Muscle of back (tissue), 11 donors: Measurements from ENCODE around the gene RNF217. TPM values are rescaled to one million over a fixed set of nuclear protein-coding genes. Genes with fewer than 3 reads are reported as not detected.
"Not testable (repeated sequence)": the region's sequence is repeated elsewhere in the genome, so short reads cannot be mapped to it uniquely, and the experiment has no call there.

Source experiments
- DNase-seq, 3 donors: peaks; one replicate each; pipeline versions ENCODE4 v3.0.0 to v3.0.0-alpha.2; 2013
- polyA plus RNA-seq, 10 donors: library from polyadenylated mRNA; unstranded; fragments of 120-200 nt; gene quantifications; one replicate each; pipeline ENCODE4 v1.2.1, GENCODE V29; 2013; ENCODE audit not compliant: insufficient read length in 10 of 10

The RNF217 gene
- polyA plus RNA-seq, 10 donors: 26.1 to 59.7 (median 45.1) TPM

GRCh38 chr6:125013938-125014660, 51.9 kb downstream of the RNF217 start:
- peak in 1 of 3 donors; percentile 67 for DNase-seq

DNA sequence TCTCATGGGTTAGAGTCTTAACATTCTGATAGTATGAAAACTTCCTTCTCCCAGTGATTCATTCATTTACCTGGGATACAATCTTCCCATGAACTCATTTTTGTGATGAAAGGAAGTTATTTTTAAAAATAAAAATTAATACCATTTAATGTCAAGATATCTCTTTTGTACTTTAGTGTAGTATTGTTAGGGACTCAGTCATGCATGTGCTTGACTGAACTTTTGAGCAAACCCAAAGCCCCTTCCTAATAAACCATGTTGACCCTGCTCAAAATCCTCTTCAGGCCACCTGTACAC, 52.4 kb downstream of the RNF217 start:
- DNase-seq: no peak

DNA sequence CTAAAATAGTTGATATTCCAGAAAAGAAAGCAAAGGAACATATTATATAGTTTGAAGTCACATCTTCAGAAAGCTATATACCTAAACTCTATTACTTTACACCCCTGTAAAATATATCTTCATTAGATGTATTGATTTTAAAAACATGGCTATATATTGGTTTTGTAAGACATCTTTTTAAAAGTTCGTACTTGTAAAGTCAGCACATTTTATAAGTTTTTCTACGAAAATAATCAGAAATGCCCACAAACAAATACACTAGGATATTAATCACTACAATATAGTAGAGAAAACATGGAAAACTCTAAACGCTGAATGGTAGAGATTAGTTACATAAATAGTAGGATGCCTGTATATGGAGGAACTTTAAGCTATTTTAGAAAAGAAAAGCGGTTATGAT, 52.9 kb downstream of the RNF217 start:
- no peak for DNase-seq

- no peak for DNase-seq
Observed at GRCh38 chr6:125018136-125018535, 55.9 kb downstream of the RNF217 start.

- no peak for DNase-seq
Observed at GRCh38 chr6:125019281-125019680, 57.0 kb downstream of the RNF217 start.

DNA sequence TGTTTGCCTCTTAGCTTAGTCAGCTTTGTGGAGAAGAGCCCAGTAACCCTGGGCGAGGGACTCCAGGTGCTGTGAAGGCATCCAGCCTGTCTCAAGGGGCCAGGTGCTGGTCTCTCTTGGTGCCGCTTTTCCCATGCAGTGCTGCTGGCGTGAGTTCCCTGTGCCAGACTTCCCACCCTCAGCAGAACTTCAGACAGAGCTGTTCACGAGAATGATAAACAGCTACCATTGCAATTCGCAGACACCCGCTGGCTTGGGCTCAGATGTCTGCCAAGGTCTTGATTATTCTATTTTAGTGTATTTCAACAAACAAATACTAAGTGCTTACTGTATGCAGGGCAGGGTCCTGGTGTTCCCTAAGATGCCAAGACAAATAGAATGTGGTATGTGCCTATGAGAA, 57.7 kb downstream of the RNF217 start:
- no peak for DNase-seq

GRCh38 chr6:125020385-125020784, 58.1 kb downstream of the RNF217 start:
- no peak for DNase-seq

- DNase-seq: no peak
Observed at GRCh38 chr6:125022391-125022989, 60.3 kb downstream of the RNF217 start.

- no peak for DNase-seq
Observed at GRCh38 chr6:125025164-125025854, 63.1 kb downstream of the RNF217 start.

GRCh38 chr6:125027287-125027686, 65.0 kb downstream of the RNF217 start:
- DNase-seq: no peak

GRCh38 chr6:125030969-125031368, 68.7 kb downstream of the RNF217 start:
- no peak for DNase-seq

DNA sequence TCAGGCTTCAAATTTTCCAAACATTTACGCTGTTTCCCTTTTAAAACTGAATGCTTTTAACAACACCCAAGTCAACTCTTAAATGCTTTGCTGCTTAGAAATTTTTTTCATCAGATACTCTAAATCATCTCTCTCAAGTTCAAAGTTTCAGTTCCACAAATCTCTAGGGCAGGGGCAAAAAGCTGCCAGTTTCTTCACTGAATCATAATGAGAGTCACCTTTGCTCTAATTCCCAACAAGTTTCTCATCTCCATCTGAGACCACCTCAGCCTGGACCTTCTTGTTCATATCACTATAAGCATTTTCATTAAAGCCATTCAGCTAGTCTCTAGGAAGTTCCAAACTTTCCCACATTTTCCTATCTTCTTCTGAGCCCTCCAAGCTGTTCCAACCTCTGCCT, 69.1 kb downstream of the RNF217 start:
- no peak for DNase-seq

DNA sequence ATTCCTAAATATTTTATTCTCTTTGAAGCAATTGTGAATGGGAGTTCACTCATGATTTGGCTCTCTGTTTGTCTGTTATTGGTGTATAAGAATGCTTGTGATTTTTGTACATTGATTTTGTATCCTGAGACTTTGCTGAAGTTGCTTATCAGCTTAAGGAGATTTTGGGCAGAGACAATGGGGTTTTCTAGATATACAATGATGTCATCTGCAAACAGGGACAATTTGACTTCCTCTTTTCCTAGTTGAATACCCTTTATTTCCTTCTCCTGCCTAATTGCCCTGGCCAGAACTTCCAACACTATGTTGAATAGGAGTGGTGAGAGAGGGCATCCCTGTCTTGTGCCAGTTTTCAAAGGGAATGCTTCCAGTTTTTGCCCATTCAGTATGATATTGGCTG, 72.7 kb downstream of the RNF217 start:
- DNase-seq: not testable (repeated sequence)

GRCh38 chr6:125036486-125036885, 74.2 kb downstream of the RNF217 start:
- DNase-seq: not testable (repeated sequence)

GRCh38 chr6:125037827-125038226, 75.6 kb downstream of the RNF217 start:
- no peak for DNase-seq

DNA sequence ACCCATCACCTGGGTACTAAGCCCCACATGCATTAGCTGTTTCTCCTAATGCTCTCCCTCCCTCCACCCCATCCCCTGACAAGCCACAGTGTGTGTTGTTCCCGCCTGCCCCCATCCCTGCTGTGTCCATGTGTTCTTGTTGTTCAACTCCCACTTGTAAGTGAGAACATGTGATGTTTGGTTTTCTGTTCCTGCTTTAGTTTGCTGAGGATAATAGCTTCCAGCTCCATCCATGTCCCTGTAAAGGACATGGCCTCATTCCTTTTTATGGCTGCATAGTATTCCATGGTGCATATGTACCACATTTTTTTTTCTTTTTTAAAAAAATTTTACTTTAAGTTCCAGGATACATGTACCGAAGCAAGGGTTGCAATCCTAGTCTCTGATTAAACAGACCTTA, 76.7 kb downstream of the RNF217 start:
- DNase-seq: no peak

GRCh38 chr6:125041740-125042459, 79.7 kb downstream of the RNF217 start:
- DNase-seq: peak in 1 of 3 donors; percentile 42

DNA sequence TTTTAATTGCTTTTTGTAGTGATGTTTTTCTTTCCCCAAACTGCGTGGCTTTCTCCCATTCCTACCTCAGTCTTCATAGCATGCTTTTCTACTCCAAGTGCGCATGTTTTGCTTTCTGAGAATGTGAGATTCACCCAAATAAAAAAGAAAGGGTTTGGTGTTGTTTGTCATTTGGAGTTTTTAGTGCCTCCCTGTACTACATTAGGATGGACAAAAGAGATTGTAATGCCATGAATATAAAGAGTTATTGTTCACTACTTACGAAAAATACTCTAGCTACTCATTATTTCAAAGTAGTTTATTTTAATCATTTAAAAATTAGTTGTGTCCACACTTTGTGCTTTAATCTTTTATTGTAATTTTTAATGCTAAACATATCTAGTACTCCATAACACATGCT, 81.8 kb downstream of the RNF217 start:
- DNase-seq: no peak

GRCh38 chr6:125044667-125045066, 82.4 kb downstream of the RNF217 start:
- no peak for DNase-seq

- DNase-seq: no peak
Observed at GRCh38 chr6:125046107-125046925, 84.1 kb downstream of the RNF217 start.

DNA sequence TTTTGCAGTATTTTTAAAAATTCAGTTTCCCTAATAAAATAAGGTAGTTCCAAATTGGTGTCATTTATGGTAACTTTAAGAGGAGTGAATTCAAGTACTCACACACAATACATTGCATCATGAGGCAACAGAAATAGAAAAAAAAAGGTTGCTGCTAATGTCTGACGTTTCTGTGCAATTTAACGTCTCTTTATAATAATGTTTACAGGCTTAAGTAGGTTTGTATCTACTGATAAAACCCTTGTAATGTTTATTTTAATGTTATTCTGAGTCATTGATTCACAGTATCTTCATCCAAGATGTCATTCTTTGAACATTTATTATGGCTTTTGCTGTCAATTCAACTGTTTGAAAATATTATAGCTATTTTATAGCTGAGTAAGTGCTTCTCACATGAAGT, 86.0 kb downstream of the RNF217 start:
- DNase-seq: no peak
